ENCODE results near the gene CES2.
"Not testable (repeated sequence)": the region's sequence is repeated elsewhere in the genome, so short reads cannot be mapped to it uniquely, and the experiment has no call there.

The CES2 gene

GRCh38 chr16:66947302-66948065 lies 12.2 kb downstream of the CES2 start:
- Mint-ChIP-seq H3K4me1 (ENCODE audit: low read depth) (peaks cover 20% of the 10 kb centered on the region), H3K9me3 (no peaks in the 10 kb centered on the region), H3K4me3 (peak overlapping the region; percentile 83), H3K27ac (no peak overlapping the region), H3K27me3 (peaks cover 40% of the 10 kb centered on the region), H3K36me3 (ENCODE audit: low read depth) (peaks cover 11% of the 10 kb centered on the region)

- H3K4me3 Mint-ChIP-seq, result peak overlapping the region; percentile 83
- H3K36me3 Mint-ChIP-seq (ENCODE audit: low read depth), result peaks cover 4% of the 10 kb centered on the region
- H3K27ac Mint-ChIP-seq, result no peak overlapping the region
- H3K9me3 Mint-ChIP-seq, result no peaks in the 10 kb centered on the region
- peaks cover 20% of the 10 kb centered on the region for H3K4me1 Mint-ChIP-seq (ENCODE audit: low read depth)
- H3K27me3 Mint-ChIP-seq, result peaks cover 45% of the 10 kb centered on the region
These were observed 13.0 kb downstream of the CES2 start for GRCh38 chr16:66948134-66948836.

- H3K9me3 Mint-ChIP-seq, result no peaks in the 10 kb centered on the region
- peaks cover 4% of the 10 kb centered on the region for H3K36me3 Mint-ChIP-seq (ENCODE audit: low read depth)
- H3K4me1 Mint-ChIP-seq (ENCODE audit: low read depth), result peaks cover 20% of the 10 kb centered on the region
- H3K27ac Mint-ChIP-seq, result no peak overlapping the region
- H3K27me3 Mint-ChIP-seq, result peaks cover 48% of the 10 kb centered on the region
- peak overlapping the region; percentile 83 for H3K4me3 Mint-ChIP-seq
These were observed 13.5 kb downstream of the CES2 start for GRCh38 chr16:66948837-66949225.

- Mint-ChIP-seq H3K36me3 (ENCODE audit: low read depth) (no peaks in the 10 kb centered on the region), H3K27me3 (peaks cover 50% of the 10 kb centered on the region), H3K27ac (no peak overlapping the region), H3K4me1 (ENCODE audit: low read depth) (peaks cover 20% of the 10 kb centered on the region), H3K4me3 (no peak overlapping the region), H3K9me3 (no peaks in the 10 kb centered on the region)
These were observed 14.2 kb downstream of the CES2 start for GRCh38 chr16:66949472-66949871.

GRCh38 chr16:66950437-66950836 lies 15.1 kb downstream of the CES2 start:
- Mint-ChIP-seq H3K4me3 (no peak overlapping the region), H3K36me3 (ENCODE audit: low read depth) (no peaks in the 10 kb centered on the region), H3K27me3 (peaks cover 50% of the 10 kb centered on the region)

GRCh38 chr16:66950971-66951790 lies 15.9 kb downstream of the CES2 start:
- no peaks in the 10 kb centered on the region for H3K9me3 Mint-ChIP-seq
- H3K27ac Mint-ChIP-seq, result no peak overlapping the region
- H3K4me3 Mint-ChIP-seq, result no peak overlapping the region
- H3K27me3 Mint-ChIP-seq, result peaks cover 50% of the 10 kb centered on the region
- H3K36me3 Mint-ChIP-seq (ENCODE audit: low read depth), result no peaks in the 10 kb centered on the region
- peaks cover 20% of the 10 kb centered on the region for H3K4me1 Mint-ChIP-seq (ENCODE audit: low read depth)

More at GRCh38 chr16:66950437-66950836, 15.1 kb downstream of the CES2 start:
- peaks cover 20% of the 10 kb centered on the region for H3K4me1 Mint-ChIP-seq (ENCODE audit: low read depth)
- H3K27ac Mint-ChIP-seq, result no peak overlapping the region
- no peaks in the 10 kb centered on the region for H3K9me3 Mint-ChIP-seq

GRCh38 chr16:66952430-66953110 lies 17.3 kb downstream of the CES2 start:
- H3K27me3 Mint-ChIP-seq, result peaks cover 50% of the 10 kb centered on the region
- no peaks in the 10 kb centered on the region for H3K9me3 Mint-ChIP-seq
- H3K27ac Mint-ChIP-seq, result no peak overlapping the region
- H3K4me1 Mint-ChIP-seq (ENCODE audit: low read depth), result peaks cover 16% of the 10 kb centered on the region
- no peaks in the 10 kb centered on the region for H3K36me3 Mint-ChIP-seq (ENCODE audit: low read depth)
- H3K4me3 Mint-ChIP-seq, result no peak overlapping the region

GRCh38 chr16:66953462-66954096 lies 18.3 kb downstream of the CES2 start:
- H3K9me3 Mint-ChIP-seq, result no peaks in the 10 kb centered on the region
- no peaks in the 10 kb centered on the region for H3K36me3 Mint-ChIP-seq (ENCODE audit: low read depth)
- H3K4me3 Mint-ChIP-seq, result no peak overlapping the region
- no peak overlapping the region for H3K27ac Mint-ChIP-seq
- peaks cover 45% of the 10 kb centered on the region for H3K27me3 Mint-ChIP-seq
- peaks cover 10% of the 10 kb centered on the region for H3K4me1 Mint-ChIP-seq (ENCODE audit: low read depth)

- H3K27me3 Mint-ChIP-seq, result peaks cover 39% of the 10 kb centered on the region
- H3K9me3 Mint-ChIP-seq, result no peaks in the 10 kb centered on the region
- no peak overlapping the region for H3K27ac Mint-ChIP-seq
- H3K36me3 Mint-ChIP-seq (ENCODE audit: low read depth), result no peaks in the 10 kb centered on the region
- H3K4me3 Mint-ChIP-seq, result no peak overlapping the region
- peaks cover 7% of the 10 kb centered on the region for H3K4me1 Mint-ChIP-seq (ENCODE audit: low read depth)
These were observed 18.9 kb downstream of the CES2 start for GRCh38 chr16:66954097-66954659.

- H3K27me3 Mint-ChIP-seq, result peaks cover 26% of the 10 kb centered on the region
These were observed 20.2 kb downstream of the CES2 start for GRCh38 chr16:66955363-66956153.

GRCh38 chr16:66956154-66956457 lies 20.8 kb downstream of the CES2 start:
- not testable (repeated sequence) for H3K4me3 Mint-ChIP-seq; H3K36me3 Mint-ChIP-seq (ENCODE audit: low read depth); H3K9me3 Mint-ChIP-seq; H3K4me1 Mint-ChIP-seq (ENCODE audit: low read depth); H3K27ac Mint-ChIP-seq
- H3K27me3 Mint-ChIP-seq, result peaks cover 23% of the 10 kb centered on the region

More at GRCh38 chr16:66955363-66956153, 20.2 kb downstream of the CES2 start:
- not testable (repeated sequence) for H3K4me1 Mint-ChIP-seq (ENCODE audit: low read depth); H3K9me3 Mint-ChIP-seq; H3K27ac Mint-ChIP-seq; H3K4me3 Mint-ChIP-seq; H3K36me3 Mint-ChIP-seq (ENCODE audit: low read depth)

- Mint-ChIP-seq H3K27me3 (peaks cover under 1% of the 10 kb centered on the region), H3K9me3 (no peaks in the 10 kb centered on the region), H3K4me3 (no peak overlapping the region), H3K36me3 (ENCODE audit: low read depth) (no peaks in the 10 kb centered on the region), H3K27ac (no peak overlapping the region), H3K4me1 (ENCODE audit: low read depth) (peaks cover 15% of the 10 kb centered on the region)
These were observed 23.8 kb downstream of the CES2 start for GRCh38 chr16:66958857-66959703.

GRCh38 chr16:66959704-66960161 lies 24.4 kb downstream of the CES2 start:
- Mint-ChIP-seq H3K4me3 (no peak overlapping the region), H3K4me1 (ENCODE audit: low read depth) (peaks cover 15% of the 10 kb centered on the region), H3K27me3 (no peaks in the 10 kb centered on the region), H3K27ac (no peak overlapping the region), H3K9me3 (no peaks in the 10 kb centered on the region), H3K36me3 (ENCODE audit: low read depth) (no peaks in the 10 kb centered on the region)
